ENCODE data around the gene VEGFA.
A peak's percentile ranks its signal among the peaks of the same experiment; 100 is the strongest.

Gene VEGFA

GRCh38 chr6:43760210-43761168, 9.5 kb upstream of the VEGFA start:
- DNase-seq = no peak

- no peak for DNase-seq
These were observed 8.2 kb upstream of the VEGFA start for GRCh38 chr6:43761666-43762409.

DNA sequence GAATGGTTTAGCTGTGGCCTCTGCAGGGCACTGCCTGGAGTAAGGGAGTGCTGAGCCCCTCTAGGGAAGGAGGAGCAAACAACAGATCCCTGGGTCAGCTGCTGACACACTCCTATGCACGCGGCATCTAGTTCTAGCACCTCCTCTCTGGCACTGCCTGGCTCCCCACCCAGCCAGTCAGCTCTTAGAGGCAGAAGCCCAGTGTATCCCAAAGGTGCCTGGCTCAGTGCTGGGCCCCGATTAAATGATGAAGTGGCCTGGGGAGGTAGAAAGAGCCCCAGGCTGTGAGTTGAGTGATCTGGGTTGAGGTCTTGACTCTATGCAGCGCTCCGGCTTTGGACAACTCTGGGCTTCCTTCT, 7.6 kb upstream of the VEGFA start:
- DNase-seq = no peak

DNA sequence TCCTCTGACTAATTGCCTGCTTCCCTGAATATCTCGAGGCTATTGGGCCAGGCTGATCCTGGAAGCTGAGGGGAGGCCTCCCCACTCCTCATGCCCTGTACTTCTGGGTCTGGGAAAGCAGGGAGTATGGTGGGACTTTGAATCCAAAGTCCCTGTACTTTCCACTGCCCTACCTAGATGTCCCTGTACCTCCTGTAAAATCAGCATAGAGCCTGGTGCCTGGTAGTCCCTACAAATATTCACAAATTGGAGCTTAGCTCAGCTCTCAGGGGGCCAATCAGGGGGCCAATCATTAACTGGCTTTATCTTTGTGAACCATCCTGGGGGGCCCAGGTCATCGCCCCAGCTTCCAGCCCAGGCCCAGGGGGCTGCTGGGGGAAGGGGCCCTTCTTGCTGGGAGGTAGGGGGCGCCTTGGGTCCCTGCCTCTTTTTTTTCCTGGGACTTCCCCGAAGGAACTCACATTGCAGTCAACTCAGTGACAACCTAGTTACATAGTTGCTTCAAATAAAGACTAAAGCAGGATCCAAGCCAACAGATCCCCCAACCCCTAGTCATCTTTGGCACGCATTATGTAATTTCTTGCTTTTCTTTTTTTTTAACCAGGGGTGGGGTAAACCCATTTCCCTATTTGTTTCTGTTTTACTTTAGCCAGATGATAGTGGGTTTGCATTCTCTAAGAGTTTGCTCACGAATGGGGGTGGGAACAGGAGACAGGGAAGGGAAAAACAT, 6.9 kb upstream of the VEGFA start:
- DNase-seq = peak; percentile 72

GRCh38 chr6:43763812-43764522, 6.0 kb upstream of the VEGFA start:
- DNase-seq = no peak

- no peak for DNase-seq
These were observed 5.2 kb upstream of the VEGFA start for GRCh38 chr6:43764772-43765171.

GRCh38 chr6:43765776-43766499, 4.1 kb upstream of the VEGFA start:
- no peak for DNase-seq

DNA sequence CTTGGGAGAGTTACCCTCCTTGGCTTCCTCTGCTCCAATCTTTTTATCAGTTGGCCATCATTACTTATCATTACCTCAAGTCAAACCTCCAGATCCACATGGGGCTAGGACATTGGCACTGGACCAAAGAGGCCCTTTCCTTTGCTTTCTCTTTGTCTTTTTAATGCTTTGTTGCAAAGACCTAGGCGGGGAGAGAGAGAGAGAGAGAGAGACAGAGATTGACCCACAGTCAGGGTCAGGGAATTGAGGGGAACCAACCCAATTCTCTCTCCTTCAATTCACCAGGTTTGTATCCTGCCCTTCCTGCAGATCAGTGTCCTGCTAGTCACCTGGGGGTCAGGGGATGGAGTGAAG, 3.5 kb upstream of the VEGFA start:
- no peak for DNase-seq

DNA sequence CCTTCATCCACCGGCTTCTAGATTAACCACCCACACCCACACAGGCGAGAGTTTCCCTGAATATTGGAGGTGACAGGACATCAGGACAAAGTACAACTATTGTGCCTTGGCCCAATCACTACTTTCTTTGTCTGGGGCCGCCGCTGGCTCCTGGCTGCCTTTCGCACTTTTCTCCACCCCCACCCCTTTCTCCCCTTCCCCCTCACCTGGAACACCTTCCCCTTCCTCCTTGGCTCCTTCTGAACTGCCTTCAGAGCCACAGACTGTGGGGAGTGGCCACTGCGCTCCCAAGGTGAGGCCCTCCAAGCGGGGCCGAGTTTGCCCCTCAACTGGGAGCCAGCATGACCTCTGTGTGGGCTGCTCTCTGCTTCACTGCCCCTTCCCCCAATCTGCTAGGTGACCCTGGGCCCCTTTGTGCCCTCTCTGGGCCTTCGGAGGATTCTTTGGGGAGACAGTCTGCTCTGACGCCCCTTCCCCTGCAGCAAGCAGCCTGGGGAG, 3.0 kb upstream of the VEGFA start:
- no peak for DNase-seq

DNA sequence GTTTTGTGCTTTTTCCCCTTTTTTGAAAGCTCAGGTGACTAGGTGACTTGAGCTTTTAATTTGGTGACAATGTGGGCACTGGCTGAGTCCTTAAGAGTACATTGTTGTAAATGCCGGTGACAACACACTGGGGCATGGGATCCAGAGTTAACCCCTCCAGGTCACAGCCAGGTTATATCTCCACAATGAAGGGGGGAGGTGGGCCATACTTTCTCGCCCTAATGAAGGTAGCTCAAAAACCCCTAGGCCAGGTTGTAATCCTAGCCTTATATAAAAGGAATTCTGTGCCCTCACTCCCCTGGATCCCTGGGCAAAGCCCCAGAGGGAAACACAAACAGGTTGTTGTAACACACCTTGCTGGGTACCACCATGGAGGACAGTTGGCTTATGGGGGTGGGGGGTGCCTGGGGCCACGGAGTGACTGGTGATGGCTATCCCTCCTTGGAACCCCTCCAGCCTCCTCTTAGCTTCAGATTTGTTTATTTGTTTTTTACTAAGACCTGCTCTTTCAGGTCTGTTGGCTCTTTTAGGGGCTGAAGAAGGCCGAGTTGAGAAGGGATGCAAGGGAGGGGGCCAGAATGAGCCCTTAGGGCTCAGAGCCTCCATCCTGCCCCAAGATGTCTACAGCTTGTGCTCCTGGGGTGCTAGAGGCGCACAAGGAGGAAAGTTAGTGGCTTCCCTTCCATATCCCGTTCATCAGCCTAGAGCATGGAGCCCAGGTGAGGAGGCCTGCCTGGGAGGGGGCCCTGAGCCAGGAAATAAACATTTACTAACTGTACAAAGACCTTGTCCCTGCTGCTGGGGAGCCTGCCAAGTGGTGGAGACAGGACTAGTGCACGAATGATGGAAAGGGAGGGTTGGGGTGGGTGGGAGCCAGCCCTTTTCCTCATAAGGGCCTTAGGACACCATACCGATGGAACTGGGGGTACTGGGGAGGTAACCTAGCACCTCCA, 2.2 kb upstream of the VEGFA start:
- no peak for DNase-seq

DNA sequence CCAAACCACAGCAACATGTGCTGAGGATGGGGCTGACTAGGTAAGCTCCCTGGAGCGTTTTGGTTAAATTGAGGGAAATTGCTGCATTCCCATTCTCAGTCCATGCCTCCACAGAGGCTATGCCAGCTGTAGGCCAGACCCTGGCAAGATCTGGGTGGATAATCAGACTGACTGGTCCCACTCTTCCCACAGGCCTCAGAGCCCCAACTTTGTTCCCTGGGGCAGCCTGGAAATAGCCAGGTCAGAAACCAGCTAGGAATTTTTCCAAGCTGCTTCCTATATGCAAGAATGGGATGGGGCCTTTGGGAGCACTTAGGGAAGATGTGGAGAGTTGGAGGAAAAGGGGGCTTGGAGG, 1.5 kb upstream of the VEGFA start:
- DNase-seq = no peak

GRCh38 chr6:43768983-43769525, 957 bp upstream of the VEGFA start:
- DNase-seq = no peak

GRCh38 chr6:43770372-43771209, 580 bp downstream of the VEGFA start:
- DNase-seq = peak; percentile 82

- DNase-seq = peak; percentile 59
These were observed 1.3 kb downstream of the VEGFA start for GRCh38 chr6:43771210-43771857.

DNA sequence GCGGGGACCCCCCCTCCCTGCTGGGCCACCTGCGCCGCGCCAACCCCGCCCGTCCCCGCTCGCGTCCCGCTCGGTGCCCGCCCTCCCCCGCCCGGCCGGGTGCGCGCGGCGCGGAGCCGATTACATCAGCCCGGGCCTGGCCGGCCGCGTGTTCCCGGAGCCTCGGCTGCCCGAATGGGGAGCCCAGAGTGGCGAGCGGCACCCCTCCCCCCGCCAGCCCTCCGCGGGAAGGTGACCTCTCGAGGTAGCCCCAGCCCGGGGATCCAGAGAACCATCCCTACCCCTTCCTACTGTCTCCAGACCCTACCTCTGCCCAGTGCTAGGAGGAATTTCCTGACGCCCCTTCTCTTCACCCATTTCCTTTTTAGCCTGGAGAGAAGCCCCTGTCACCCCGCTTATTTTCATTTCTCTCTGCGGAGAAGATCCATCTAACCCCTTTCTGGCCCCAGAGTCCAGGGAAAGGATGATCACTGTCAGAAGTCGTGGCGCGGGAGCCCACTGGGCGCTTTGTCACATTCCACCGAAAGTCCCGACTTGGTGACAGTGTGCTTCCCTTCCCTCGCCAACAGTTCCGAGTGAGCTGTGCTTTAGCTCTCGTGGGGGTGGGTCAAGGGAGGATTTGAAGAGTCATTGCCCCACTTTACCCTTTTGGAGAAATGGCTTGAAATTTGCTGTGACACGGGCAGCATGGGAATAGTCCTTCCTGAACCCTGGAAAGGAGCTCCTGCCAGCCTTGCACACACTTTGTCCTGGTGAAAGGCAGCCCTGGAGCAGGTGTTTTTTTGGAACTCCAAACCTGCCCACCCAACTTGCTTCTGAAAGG, 2.1 kb downstream of the VEGFA start:
- peak; percentile 64 for DNase-seq

- no peak for DNase-seq
These were observed 2.7 kb downstream of the VEGFA start for GRCh38 chr6:43772681-43773049.

- DNase-seq = peak; percentile 64
These were observed 3.3 kb downstream of the VEGFA start for GRCh38 chr6:43773050-43773979.

Measured in suppressor macrophage treated with lipopolysaccharide for 4 hours (primary cell).